CD4-positive, alpha-beta T cell treated with Interferon gamma for 1 hour (primary cell): ENCODE results near the gene KLHL29.

Experiments
- DNase-seq: peaks from one replicate; pipeline ENCODE4 v3.0.0-alpha.2; 2020

Gene KLHL29

DNA sequence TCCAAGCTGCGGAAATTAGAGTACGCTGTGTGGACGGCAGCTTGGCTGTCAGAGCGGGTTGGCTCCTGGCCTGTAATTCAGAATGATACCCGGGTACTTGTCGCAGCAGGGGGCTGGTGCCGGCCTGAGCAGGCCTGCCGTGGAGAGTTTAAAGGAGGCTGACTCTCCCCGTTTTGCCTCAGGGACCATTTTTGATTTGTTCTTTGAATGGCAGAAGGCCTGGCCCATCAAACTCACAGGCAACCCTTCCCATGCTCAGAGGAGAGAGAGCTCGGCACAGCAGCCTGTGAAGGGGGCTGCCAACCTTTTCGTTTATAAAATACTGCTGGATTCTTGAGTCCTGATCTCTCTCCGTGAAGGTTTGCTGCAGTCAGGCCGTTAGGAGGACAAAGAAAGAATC lies 151.3 kb downstream of the KLHL29 start:
- DNase-seq, result no peak

DNA sequence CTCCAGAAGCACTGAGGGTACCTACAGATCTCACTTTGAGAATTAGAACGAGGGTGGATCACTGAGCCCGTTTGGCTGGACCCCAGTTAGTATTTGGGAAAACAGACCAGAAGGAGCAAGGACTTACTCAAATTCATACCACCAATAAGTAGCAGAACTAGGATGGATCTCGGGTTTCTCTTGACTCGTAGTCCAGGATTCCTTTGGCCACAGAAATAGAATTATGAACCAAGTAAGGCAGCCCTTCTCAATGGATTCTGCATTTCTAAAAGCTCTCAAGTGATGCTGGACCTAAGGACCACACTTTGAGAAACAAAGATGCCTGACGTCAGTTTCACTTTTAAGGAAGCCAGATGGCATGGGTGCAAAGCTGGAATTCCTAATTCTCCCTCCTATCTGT lies 153.0 kb downstream of the KLHL29 start:
- DNase-seq, result no peak

DNA sequence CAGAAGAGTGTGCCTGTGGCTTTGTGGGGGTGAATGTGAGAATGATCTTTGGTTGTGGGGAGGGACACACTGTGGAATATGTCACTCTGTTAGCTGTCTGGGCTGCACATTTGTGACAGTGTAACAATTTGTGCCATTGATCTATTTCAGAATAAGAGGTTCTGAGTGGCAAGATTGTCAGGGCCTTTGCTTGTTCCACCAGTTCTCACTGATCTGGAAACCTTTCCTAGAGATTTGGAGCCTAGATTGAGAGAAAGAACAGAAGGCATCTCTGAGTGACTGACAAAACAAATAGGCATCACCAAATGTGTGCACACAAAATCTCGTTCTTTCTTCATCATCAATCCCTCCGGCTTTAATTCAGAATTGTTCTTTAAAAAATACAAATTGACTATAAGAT lies 153.6 kb downstream of the KLHL29 start:
- DNase-seq, result no peak

DNA sequence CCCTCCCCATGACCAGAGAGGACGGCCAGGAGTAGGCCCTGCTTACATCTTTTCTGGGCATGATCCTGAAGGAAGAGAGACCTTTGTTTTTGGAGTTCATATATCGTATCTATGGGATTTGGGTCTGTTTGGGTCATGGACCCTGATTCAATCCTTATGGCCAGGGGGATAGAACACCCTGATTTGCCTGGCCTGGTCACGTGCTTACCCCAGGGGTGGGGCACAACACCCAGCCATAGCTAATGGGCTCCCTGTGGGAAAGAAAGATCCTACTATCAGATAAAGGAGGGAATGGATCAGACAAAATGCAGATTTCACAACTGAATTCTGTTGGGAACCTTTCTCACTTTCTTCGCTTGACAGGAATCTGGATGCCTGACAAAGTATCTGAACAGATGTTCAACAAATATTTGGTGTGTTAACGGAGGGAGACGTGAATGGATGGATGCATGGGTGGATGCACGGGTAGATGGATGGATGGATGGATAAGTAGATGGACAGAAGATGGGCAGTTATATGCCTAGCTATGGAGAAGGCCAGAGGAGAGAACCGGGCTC lies 155.9 kb downstream of the KLHL29 start:
- no peak for DNase-seq

DNA sequence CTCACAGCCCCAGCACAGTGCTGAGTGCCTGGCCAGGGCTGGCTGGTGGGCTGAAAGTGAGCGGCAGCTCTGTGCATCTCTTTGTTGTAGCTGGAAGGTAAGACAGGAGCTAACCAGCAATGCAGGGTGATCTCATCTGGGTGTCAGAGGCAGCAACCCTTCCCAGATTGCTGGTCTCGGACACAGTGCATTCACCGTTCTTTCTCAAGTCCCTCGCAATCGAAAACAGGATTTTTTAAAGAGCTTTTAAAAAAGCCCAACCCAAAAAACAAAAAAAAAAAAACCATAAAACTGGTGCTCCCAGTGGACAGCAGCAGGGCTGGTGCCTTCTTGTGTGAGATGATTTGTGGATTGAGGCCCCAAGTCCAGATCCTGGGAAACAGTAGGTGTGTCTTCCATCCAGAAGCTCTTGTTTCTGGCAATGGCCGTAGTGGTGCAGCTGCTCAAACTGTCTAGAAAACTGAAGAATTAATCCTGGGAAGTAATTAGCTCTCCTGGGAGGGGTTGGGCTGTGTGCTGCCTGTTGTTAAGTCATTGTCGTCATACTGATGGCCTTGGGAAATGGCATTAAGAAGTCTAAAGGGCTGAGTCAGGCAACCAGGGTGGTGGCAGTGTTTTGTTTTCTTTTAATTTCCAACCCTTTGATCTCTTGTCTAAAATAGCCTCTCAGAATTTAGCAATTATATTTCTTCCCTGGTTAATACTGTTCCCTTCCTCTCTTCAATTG lies 156.7 kb downstream of the KLHL29 start:
- DNase-seq, result no peak

DNA sequence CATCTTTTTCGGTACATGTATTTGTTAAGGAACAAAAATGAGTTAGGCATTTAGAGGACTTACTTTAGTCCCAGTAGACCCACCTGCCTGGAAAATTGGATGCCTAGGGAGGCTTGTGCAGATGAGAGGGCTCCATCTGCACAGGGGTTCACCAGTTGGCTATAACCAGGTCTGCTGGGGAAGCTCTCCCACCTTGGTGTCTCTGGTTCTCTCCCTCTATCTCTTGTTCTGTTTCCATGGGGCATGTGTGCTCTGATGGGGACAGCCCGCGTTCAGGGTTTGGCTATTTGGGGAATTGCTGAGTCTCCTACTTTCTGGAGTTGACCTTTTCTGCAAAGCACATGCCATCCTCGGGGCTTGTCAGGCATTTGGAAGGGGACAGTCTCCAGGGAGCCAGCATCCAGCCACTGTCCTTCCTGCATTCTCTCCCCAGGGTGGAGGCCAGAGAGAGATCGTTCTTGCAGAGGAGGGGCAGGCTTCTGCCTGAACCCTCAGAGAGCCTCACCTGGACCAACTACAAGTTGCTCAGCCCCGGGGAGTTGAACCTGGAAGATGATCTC lies 157.3 kb downstream of the KLHL29 start:
- DNase-seq, result no peak

DNA sequence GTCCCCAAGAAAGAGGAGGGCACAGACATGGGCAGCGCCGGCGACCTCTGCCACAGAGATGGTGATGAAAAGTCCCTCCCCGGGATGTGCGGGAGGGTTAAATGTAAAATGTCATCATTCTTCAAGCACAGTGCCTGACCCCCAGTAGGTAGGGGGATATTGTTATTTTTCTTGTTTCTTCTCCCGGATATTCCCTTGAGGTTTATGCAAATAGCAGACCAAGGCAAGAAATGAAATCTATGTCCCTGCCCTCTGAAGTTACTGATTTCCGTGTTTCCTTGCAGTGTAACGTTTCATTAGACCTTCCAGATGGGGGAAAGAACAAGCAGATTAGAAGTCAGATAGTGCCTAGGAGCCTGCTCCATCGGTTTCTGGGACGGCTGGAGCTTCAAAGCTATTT lies 158.3 kb downstream of the KLHL29 start:
- DNase-seq, result no peak

DNA sequence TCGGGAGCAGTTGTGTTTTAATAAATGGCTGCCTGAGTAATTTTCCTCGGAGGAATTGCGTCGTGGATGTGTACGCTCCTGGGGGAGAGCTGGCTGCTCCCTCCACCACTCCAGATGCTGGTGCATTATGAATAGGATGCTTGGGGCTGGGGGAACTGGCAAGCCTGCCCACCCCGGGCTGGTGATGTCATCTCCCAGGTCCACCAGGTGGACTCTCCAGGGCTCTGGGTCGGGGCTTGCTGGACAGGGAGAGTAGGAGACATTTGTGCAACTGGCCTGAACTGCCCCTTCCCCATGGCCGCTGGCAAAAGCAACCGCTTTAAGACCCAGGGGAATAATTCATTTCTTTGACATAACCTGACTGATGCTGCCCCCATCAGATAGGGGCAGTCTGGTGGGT lies 158.7 kb downstream of the KLHL29 start:
- no peak for DNase-seq

DNA sequence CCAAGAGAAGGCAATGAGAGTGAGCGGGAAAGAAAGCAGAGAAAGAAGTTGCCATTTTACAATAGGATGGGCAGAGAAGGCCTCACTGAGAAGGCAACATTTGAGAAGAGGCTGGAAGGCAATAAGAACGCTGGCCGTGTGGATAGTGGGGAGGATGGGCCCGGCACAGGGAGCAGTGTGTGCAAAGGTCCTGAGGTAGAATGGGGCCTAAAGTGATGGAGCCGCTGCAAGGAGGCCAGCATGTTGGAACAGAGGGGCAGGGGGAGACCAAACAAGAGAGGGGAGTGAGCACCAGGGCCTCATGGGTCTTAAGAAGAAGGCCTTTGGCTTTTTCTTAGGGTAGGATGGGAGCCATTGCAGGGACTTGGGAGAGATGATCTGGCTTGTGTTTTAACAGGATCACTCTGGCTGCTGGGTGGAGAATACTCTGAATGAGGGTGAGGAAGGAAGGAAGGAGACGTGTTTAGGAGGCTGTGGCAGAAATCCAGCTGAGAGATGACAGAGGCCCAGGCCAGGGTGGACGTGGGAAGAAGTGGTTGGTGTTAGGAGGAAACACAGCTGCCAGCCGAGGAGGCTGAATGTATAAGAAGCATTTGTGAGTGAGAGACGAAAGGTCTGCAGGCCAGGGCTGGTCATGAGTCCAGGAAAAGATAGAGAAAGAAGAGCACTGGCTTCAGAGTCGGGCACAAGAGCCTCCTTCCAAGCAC lies 159.8 kb downstream of the KLHL29 start:
- DNase-seq, result no peak

DNA sequence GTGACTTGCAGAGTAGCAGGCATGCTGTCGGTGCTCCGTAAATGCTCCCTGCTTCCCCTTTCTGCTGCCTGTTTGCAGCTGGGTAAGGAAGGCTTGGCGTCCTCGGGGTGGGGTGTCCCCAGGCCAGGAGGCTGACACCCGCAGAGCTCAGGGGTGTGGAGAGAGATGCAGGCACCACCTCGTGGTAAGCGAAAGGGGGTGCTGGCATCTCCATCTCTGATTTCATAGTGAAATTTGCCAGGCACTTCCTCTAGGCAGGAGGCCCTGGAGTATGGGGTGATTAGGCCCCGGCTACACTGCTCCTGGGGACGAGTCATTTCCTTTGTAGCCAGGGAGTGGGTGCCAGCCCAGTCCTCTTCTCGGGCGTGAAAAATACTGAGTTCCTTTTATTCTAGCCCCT lies 160.4 kb downstream of the KLHL29 start:
- DNase-seq, result no peak

DNA sequence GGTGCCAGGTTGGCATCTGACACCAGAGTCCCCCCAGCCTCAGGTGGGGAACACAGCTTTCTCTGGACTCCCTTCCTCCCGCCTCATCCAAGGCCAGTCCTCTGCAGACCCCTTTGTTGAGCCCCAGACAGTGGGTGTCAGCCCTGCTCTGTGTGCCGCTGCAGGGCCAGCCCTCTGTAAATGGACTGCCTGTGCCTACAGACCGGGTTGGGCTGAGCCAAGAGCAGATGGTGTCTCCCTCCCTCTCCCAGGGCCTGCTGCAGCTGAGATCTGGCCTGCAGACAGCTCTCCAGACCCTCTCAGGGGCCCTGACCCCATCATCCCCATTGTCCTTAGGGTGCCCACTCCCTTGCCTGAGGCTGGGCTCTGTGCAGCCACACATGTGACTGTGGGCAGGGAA lies 160.8 kb downstream of the KLHL29 start:
- no peak for DNase-seq

DNA sequence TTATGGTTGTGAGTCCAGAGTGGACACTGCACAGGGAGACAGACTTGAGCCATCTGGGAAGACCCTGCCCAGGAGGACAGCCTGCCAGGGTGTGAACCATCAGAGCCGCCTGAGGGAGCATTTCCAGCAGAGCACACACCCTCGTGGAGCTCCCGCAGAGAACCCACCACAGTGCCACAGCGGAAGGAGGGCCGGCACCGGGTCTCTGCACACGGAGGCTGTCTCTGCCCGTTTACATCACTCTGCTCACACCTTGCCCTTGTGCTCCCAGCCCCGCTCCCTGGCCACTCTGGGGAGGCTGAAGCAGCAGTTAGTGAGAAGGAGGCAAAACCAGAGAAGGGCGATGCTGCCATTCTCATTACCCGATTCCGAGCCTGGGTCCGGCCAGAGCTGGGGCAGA lies 161.9 kb downstream of the KLHL29 start:
- no peak for DNase-seq

DNA sequence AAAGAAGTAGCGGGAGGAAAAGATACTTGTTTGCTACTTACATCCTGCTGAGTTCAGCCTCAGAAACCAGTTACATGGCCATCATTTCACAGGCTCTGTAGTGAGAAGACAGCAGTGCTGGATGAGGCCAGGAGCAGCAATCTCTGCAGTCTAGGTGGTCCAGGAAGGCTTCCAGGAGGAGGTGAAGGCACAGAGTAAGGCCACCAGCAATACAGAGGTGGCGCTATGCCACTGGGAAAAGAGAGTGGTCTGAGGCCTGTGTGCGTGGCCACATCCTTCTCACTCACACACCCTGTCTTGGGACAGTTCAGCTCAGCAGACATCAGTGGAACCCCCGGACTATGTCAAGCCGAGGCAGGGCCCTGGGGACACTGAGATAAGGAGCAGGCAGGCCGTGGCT lies 162.7 kb downstream of the KLHL29 start:
- no peak for DNase-seq

DNA sequence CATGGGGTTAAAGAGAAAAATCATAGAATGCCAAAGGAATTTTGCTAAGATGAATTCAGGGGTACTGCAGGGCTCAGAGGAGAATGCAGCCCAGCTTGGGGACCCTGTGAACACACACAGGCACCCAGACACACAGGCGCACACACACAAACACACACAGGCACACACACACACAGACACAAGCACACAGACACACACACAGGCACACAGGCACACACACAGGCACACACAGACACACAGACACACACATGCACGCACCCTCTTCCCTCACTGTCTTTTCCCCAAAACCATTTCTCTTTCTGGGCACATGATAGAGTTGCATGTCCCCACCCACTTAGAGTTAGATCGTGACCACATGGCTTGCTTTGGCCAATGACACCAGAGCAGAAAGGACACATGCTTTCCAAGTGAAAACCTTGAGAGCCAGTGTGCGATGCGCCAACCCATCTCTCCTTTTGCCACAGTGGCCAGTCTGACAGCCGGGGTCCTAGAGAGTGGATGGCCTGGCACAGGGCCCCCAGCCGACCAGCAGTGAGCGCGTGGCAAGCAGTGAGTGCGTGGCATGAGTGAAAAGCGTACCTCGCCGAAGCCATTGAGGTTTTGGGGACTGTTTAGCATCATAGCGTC lies 163.3 kb downstream of the KLHL29 start:
- DNase-seq, result no peak

DNA sequence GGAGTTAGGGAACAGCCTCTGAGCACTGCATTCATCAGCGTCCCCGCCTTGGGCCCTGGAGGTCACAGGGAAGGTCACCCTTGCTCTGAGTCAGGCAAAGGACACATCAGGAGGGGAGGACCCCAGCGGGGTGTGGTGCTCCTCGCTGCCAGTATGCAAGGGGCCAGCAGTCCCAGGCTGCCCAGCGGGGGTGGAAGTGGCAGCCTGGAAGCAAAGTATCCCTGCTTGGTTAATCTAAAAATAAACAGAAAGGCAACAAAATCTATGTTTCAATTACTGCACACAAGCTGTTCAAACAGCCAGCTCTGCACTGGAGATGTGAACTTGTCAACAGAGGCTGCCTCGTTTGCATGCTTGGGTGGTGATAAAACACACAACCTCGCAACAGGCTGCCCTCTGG lies 164.1 kb downstream of the KLHL29 start:
- no peak for DNase-seq

DNA sequence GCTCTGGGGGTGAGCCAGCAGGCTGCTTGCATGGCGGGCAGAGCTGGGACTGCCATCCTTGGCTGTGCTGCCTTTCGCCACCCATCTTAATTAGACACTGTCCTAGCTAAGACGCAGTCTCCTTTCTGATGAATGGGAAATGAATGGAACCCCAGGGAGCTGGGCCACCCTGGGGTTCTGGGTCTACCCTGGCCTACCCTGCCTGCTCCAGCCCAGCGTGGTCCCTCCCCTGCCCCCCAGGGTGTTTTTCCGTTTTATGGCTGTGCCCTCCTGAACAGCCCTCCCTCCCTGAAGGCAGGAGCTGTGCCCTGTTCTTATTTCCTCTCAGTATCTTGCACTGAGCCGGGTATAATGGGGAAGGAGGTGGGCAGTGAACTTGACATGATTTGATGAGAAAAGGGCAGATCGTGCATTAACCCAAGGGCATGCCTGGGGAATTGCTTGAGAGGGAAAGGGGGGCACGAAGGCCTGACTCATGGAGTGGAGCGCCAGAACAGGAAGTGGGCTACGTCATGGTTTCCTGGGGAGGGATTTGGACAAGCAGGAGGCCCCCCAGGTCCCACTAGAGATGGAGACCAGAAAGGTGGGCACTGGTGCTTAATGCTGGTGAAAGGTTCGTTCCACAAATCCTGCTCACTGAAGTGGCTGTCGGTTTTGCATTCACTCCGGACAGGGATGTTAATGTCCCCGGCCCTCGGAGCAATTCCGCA lies 165.0 kb downstream of the KLHL29 start:
- no peak for DNase-seq

DNA sequence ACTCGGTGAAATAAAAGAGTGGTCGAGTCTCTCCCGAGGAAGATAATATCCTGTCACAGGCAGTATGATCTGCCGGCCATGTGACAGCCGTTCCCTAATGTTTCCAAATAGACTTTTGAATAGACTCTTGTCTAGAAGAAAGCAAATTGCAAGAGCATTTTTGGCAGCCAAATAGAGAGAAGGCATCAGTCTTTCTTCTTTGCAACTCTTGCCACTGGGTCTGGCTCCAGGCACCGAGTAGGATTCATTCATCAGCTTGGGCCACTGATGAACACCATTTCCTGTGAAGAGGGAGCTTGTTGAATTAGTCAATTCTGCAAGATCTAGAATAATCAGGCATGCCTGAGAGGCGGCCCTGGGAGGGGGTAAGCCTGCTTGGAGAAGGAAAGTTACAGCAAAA lies 165.6 kb downstream of the KLHL29 start:
- DNase-seq, result no peak

DNA sequence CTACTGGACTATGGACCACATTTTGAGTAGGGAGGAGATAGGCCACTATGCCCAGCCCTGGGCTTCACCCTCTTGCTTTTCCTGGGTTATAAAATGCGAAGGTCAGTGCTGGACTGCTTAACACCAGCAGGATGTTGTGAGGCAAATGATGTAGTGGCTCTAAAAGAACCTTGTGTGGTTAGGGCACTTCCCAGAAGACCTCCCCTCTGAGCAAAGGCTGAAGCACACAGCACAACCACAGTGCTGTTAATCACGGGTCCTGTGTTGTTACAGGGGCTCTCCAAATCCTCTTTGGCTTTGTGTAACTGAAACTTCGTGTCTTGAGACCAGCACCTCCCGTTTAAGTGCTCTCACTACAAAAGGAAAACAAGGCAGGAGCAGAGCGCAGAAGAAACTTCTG lies 166.9 kb downstream of the KLHL29 start:
- DNase-seq, result no peak

DNA sequence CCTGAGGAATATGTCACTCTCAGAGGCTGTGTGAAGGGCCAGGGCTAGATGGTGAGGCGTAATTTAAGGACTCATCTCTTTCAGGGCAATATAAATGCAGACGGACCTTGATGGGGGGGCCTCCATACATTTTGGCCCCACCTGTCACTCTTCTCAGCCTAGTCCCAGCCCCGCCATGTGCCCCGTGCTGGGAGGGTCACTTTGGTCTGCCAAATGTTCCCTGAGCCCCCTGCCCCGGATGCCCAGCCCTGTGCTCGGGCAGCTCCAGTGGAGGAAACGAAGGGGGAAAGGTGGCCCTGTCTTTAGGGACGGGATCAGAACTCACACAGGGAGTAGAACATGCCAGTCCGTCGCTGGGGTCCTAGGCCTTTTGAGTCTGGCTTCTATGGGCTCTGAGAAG lies 168.6 kb downstream of the KLHL29 start:
- no peak for DNase-seq

DNA sequence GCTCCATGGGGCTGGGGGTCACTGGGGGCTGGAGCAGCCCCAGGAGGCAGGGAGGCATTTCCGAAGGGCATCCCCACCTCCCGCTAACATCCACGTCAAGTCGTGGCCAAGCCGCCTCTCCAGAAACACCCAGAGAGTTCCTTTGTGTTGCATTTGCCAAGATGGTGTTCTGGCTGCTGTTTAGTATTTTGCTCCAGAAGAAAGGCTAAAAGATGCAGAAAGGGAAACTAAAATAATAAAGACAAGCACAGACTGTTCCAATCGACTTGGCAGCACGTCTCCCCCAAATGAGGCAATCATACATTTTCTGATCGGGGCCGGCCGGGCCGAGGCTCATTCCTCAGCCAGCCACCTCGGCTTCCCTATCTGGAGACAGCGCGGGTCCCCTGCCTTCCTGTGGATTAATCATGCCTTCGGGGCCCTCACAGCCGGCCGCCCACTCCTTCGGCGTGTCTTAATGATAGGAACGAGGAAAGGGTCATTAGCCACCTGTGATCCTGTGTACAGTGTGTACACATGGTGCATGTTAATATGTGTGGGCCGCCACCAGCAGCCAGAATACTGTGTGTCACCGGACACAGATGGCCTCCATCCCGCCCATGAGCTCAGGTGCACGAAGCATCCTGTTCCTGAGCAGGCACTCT lies 169.2 kb downstream of the KLHL29 start:
- no peak for DNase-seq

DNA sequence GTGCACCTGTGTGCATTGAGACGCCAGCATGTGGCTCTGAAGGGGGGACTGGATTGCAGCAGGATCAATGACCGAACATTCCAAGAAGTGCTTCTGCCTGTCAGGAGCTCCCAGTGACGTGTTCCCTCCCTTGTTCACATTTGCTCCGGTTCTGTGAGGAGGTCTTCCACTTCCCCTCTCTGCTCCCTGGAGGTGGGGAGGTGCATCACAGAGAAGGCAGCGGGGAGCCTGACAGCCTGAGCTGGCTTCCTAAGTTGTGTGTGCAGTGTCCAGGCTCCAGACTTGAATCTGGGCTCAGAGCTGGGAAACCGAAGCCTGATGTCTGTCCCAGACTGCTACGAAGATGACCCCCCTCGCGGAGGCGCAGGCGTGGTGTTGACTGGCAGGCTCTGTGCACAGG lies 171.0 kb downstream of the KLHL29 start:
- DNase-seq, result no peak

DNA sequence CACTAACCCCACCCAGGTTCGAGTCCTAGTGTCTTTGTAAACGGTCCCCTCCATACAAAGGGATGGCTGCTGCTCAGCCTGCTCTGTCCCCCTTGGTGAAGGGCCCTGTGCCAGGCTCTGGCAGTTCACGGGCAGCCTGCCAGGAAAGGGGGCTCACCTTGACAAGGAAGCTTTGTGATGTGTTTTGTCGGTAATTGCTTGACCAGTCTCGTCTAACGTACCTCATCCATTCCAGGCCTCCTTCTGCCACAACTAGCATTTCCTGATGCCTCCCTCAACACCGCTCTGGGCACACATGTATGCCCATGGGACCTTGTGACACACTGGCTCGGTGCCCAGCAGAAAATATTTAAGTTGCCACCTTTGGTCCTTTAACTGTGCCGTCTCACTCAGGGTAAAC lies 171.9 kb downstream of the KLHL29 start:
- DNase-seq, result no peak

DNA sequence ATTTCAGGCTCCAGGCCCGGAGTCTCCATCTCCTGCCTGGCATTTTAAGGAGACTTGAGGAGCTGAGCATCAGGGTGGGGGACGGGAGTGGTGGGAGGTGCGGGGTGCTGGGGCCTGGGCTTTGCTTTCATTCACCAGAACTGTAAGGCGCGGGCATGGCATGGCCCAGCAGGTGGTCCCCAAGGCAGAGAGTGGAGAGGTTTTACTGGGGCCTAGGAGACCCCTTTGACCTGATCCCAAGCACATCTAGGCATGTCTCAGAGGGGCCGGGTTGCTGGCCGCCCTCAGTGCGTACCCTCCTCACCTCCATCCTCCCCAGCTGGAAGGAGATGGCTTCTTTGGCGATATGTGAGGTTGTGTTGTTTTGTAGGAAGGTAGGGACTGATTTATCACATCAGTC lies 172.5 kb downstream of the KLHL29 start:
- no peak for DNase-seq
